GM21529 (cell line): ENCODE results near the gene HNRNPCL1.
"Not testable (repeated sequence)": the region's sequence is repeated elsewhere in the genome, so short reads cannot be mapped to it uniquely, and the experiment has no call there.

Source experiments
- ATAC-seq: cut with Tn5 transposase; IDR thresholded peaks from one replicate; pipeline ENCODE4 v1.9.1; 2021; ENCODE audit not compliant: unreplicated experiment

HNRNPCL1 gene

DNA sequence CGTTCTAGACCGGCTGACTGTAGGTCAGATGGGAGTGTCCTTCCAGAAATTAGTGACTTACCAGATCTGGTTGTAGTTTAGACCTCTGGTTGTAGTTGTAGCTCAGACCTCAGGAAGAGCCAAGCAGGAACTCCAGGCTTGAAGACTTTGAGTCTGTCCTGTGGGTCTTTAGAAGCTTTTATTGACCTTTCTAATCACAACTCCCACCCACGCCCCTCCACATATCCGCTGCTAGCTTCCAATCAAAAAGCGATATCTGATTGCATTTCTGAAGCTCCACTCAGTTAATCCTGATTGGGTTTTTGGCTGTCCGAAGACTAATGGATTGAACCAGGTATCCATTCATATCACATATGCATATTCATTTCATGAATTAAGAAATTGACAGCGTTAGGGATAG lies at the start of gene HNRNPCL1:
Gene HNRNPCL1 (minus strand): TSS at position 101 of the 400 bp plus-strand sequence. CDS start 431 bp downstream, outside the sequence.
- ATAC-seq = not testable (repeated sequence)

DNA sequence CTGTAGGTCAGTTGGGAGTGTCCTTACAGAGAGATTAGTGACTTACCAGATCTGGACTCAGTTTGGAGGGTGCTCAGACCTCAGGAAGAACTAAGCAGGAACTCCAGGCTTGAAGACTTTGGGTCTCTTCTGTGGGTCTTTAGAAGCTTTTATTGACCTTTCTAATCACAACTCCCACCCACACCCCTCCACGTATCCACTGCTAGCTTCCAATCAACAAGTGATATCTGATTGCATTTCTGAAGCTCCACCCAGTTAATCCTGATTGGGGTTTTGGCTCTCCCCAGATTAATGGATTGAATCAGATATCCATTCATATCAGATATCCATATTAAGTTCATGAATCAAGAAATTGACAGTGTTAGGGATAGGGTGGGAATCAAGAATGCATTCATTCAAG lies 49.6 kb upstream of the HNRNPCL1 start, which contains the start of gene PRAMEF10:
Gene PRAMEF10 (minus strand): TSS at position 101 of the 400 bp plus-strand sequence. CDS start 2,423 bp downstream, outside the sequence.
- not testable (repeated sequence) for ATAC-seq

DNA sequence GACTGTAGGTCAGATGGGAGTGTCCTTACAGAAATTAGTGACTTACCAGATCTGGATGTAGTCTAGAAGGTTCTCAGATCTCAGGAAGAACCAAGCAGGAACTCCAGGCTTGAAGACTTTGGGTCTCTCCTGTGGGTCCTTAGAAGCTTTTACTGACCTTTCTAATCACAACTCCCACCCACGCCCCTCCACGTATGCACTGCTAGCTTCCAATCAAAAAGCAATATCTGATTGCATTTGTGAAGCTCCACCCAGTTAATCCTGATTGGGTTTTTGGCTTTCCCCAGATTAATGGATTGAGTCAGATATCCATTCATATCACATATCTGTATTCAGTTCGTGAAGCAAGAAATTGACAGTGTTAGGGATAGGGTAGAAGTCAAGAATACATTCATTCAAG lies 37.6 kb upstream of the HNRNPCL1 start, which contains the start of gene PRAMEF4:
Gene PRAMEF4 (minus strand): TSS at position 101 of the 400 bp plus-strand sequence. CDS start 2,807 bp downstream, outside the sequence.
- ATAC-seq = not testable (repeated sequence)

DNA sequence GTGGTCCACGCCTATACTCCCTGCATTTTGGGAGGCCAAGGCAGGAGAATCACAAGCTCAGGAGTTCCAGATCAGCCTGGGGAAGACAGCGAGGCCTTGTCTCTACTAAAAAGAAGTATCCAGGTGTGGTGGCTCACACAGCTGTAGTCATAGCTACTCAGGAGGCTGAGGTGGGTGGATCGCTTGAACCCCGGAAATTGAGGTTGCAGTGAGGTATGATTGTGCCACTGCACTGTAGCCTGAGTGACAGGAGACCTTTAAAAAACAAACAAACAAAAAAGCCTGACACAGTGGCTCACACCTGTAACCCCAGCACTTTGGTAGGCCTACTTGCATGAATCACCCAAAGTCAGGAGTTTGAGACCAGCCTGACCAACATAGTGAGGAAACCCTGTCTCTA lies 29.9 kb upstream of the HNRNPCL1 start:
- ATAC-seq = not testable (repeated sequence)

DNA sequence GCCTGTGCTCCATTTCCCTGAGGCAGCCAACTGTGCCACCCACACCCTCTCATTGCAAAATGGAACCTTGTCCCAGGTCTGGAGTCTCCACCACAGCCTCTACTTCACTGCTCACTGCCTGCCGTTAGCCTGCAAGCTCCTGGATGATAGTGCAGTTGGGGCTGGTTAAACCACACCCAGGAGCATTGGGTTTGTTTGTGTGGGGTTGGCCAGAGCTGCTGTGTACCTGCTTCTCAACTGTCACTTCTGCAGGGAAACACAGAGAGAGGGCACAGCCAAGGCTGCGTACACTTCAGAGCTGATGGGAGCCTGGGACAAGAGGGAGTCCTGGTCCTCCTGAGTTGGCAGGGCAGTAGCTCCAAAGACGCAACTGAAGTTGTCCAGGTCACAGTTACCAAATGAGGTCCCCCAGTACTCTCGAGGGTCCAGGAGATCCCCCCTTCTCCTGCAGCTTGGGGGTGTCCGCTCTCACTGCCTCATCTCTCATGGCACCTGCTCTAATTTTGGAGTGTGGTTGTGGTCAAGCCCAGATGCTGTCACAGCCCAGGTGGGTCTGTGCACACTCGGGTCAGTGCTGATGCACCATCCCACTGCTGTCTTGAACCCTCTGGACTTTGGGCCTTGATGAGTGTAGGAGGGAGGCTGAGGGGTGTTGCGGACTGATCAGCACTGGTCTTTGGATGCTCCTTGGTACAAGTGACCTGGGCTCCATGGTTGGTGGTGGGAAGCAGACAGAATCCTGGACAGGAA lies 14.8 kb upstream of the HNRNPCL1 start:
- ATAC-seq = not testable (repeated sequence)

DNA sequence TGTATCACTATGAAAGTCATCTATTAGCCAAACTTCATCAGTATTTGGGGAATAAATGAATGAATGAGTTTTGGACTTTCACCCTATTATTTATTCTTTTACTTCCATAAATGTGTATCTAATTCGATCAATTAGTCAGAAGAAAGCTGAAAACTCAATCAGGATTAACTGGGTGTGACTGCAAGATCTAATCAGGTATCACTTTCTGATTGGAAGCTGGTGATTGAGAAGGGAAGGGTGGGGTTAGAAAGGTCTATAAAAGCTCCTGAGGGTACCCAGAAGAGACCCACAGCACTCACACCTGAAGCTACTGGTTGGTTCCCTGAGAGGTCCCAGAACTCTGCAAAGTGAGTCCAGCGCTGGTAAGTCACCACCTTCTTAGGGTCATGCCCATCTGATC lies 8.3 kb upstream of the HNRNPCL1 start, which contains the start of gene PRAMEF2:
Gene PRAMEF2 (plus strand): TSS at position 301 of the 400 bp plus-strand sequence. CDS start 1,924 bp downstream, outside the sequence.
- ATAC-seq = not testable (repeated sequence)

GRCh38 chr1:12851779-12852178 lies 3.3 kb upstream of the HNRNPCL1 start:
- ATAC-seq = no peak

DNA sequence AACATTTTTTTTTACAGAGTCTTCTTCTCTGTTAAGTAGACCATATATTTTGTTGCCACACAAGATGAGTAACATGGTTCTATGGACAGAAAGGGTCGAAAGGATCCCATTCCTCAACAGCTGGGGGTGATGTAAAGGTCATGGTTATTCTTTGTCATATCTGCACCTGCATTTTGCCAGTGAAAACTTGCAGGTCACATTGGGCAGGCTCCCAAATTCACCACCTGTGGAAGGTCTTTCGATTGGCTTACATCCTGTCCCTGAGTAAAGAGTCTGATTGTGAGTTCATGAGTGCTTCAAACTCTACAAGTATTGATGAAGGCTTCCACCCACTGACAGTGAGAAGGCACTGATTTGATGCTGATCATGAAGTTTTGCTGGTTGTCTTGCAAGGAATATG lies 15.3 kb downstream of the HNRNPCL1 start:
- ATAC-seq = not testable (repeated sequence)

DNA sequence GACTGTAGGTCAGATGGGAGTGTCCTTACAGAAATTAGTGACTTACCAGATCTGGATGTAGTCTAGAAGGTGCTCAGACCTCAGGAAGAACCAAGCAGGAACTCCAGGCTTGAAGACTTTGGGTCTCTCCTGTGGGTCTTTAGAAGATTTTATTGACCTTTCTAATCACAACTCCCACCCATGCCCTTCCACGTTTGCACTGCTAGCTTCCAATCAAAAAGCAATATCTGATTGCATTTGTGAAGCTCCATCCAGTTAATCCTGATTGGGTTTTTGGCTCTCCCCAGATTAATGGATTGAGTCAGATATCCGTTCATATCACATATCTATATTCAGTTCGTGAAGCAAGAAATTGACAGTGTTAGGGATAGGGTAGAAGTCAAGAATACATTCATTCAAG lies 17.2 kb downstream of the HNRNPCL1 start, which contains the start of gene PRAMEF11:
Gene PRAMEF11 (minus strand): TSS at position 101 of the 400 bp plus-strand sequence. CDS start 2,621 bp downstream, outside the sequence.
- not testable (repeated sequence) for ATAC-seq

GRCh38 chr1:12819061-12819460 lies 29.5 kb downstream of the HNRNPCL1 start:
- not testable (repeated sequence) for ATAC-seq

DNA sequence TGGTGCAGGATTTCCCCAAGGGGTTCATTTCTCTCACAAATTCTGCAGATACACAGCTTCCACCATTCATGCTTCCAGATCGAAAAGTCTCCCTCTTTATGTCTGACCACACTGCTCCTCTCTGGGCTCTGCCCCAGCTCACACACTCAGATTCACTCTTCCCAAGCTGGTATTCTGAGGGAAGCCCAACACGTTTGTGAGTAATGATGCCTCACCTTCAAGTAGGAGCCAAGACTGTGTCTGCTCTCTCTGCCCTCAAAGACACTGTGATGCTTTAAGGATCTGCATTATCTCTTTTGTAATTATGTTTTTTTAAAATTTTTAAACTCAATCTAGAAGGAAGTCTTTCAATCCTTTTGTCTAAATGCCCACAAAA lies 37.1 kb downstream of the HNRNPCL1 start:
- ATAC-seq = no peak

DNA sequence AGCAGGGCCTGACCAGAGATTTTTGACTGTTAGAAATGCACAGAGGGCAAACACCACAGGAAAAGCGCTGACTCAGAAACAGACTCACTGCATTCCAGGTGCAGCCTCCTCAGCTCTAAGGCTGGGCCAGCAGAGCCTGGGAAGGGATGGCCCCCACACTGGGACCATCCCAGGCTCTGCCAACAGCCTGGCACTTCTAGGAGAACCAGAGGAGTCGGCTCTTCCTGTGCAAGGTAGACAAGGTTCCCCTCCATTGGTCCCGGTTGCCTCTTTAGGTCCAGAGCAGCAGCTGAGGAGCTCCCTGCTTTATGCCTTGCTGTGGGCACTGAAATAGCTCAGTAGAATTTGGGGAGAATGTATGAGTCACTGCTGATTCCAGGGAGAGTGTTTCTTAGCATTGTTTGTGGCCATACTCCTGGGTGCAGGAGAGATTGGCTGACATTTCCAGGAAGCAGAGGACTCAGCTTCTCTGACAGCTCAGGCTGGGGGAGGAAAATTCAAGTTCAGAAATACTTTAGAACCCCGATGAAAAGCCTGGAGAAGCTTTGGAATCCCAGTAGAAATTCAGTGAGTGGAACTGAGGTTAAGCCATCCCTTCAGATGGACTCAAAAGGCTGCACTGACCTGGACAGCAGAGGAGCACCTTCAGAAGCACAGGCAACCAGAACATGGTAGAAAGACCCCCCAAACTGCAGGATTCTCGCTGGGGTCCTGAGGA lies 37.7 kb downstream of the HNRNPCL1 start:
- ATAC-seq = no peak

DNA sequence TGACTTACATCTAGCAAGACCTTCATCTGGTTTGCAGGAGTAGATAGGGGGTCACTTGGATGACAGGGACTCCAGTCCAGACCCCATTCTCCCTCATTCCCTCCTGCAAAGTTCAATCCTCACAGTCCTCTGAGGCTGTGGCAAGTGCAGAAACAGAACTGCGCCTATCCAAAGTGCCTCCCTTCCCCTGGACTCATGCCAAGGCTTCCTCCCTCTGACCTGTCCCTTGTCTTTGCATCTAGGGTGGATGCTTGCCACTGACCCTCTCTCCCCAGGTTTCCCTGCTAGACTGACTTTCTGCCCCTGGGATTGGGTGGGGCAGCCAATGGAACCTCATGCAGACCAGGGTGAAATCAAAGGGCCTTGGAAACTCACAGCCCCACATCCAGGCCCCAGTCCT lies 38.6 kb downstream of the HNRNPCL1 start:
- no peak for ATAC-seq

DNA sequence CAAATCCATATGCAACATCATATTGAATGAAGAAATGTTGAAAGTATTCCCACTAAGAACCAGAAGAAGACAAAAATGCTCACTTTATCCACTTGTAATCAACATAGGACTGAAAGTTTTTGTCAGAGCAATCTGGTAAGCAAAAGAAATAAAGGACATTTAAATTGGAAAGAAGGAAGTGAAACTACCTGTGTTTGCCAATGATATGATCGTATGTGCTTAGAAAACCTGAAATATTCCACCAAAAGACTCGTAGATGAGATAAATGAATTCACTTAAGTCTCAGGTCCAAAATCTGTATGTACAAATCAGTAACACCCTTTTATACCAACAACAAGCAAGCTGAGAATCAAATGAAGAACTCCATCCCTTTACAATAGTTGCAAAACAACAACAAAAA lies 48.8 kb downstream of the HNRNPCL1 start:
- no peak for ATAC-seq

DNA sequence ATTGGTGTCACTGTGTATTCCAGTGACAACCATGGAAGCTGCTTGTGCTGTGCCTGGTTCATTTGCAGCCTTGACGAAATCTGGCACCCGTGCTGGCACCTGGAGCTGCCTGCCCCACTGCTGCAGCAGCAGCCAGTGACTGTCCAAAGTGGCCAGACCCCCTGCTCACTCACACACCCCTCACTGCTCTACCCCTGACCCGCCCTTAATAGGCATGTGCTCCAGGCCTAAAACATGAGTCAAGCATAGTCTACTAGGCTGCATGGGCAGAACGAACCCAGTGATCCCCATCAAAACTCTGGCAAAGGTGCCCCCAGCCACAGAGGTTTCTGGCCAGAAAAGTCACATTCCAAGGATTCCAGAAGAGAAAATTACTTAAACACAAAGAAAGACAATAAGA lies 49.6 kb downstream of the HNRNPCL1 start:
- no peak for ATAC-seq
